Sigmoid colon (tissue), 7 donors: ENCODE data around the gene SNX32. TPM values are rescaled to one million over a fixed set of nuclear protein-coding genes. Genes with fewer than 3 reads are reported as not detected.

Source experiments
- DNase-seq: peaks from one replicate; pipeline ENCODE4 v3.0.0-alpha.2; 2019
- H3K27ac ChIP-seq, 4 donors: fragments of 200-600 bp; sonication (generic); one replicate each; pipeline ENCODE4 v1.5.1; 2016 to 2019; ENCODE audit warnings: mild to moderate bottlenecking in 1 of 4
- H3K27me3 ChIP-seq, 3 donors: fragments of 200-600 bp; sonication (generic); one replicate each; pipeline ENCODE4 v1.5.1; 2019; ENCODE audit warnings: mild to moderate bottlenecking in 1 of 3
- H3K36me3 ChIP-seq, 4 donors: fragments of 200-600 bp; sonication (generic); one replicate each; pipeline ENCODE4 v1.5.1; 2016 to 2019
- H3K4me1 ChIP-seq, 4 donors: fragments of 200-600 bp; sonication (generic); one replicate each; pipeline ENCODE4 v1.5.1; 2017 to 2019
- H3K4me3 ChIP-seq, 4 donors: fragments of 200-600 bp; sonication (generic); one replicate each; pipeline ENCODE4 v1.5.1; 2017 to 2019; ENCODE audit warnings: mild to moderate bottlenecking in 2 of 4, moderate library complexity in 1 of 4
- H3K9me3 ChIP-seq, 4 donors: fragments of 200-600 bp in 3 of 4; sonication (generic) in 3 of 4; one replicate each; pipeline versions ENCODE4 v1.5.1 to v1.6.1; 2013 to 2019
- CTCF ChIP-seq, 4 experiments: fragments of 450-650 bp in 3 of 4; fragments of 200-600 bp in 1 of 4; IDR thresholded peaks; one replicate each; pipeline ENCODE4 v1.5.1; 2016 to 2019; ENCODE audit warnings: antibody characterized with exemption in 4 of 4, mild to moderate bottlenecking in 3 of 4, moderate library complexity in 2 of 4
- EP300 ChIP-seq, 4 donors: sonication (generic); formaldehyde crosslinking; IDR thresholded peaks; one replicate each; pipeline ENCODE4 v1.6.1; 2017; ENCODE audit warnings: antibody characterized with exemption in 4 of 4
- POLR2A ChIP-seq, 2 donors: fragments of 450-650 bp; IDR thresholded peaks; one replicate each; pipeline ENCODE4 v1.6.1; 2016; ENCODE audit warnings: antibody characterized with exemption in 2 of 2, mild to moderate bottlenecking in 2 of 2, moderate library complexity in 2 of 2
- POLR2AphosphoS5 ChIP-seq, 4 donors: sonication (generic); formaldehyde crosslinking; IDR thresholded peaks; one replicate each; pipeline ENCODE4 v1.6.1; 2017; ENCODE audit warnings: antibody characterized with exemption in 4 of 4
- WGBS, 2 donors: extraction: QIAGEN DNeasy Blood & Tissue Kit; methylation state at CpG; one replicate each; pipeline ENCODE4 v1.1.7; 2013; 5-methylcytosine and 5-hydroxymethylcytosine counted together
- intact Hi-C: fragments of 100-400 bp; cut with DNase I; formaldehyde crosslinking; loops from one replicate; pipeline ENCODE4 v1.15.1; 2023
- polyA plus RNA-seq, 3 donors: library from polyadenylated mRNA; stranded (reverse); fragments of 200-250 nt; gene quantifications; one replicate each; pipeline ENCODE4 v1.2.3, GENCODE V29; 2013
- total RNA-seq, 4 donors: library from RNA; depleted of rRNA; stranded (reverse); fragments of >200 nt; gene quantifications; one replicate each; pipeline ENCODE4 v1.1.0, GENCODE V29; 2016
- donor health status: healthy with polysubstance abuse.
- donor health status: Bipolar disorder and iron deficiency.
- donor health status: healthy.

SNX32 gene
- total and polyA plus RNA-seq, 7 donors, result 0.27 to 1.5 (median 0.70) TPM; not detected in 1

GRCh38 chr11:65870706-65871681 lies 37.2 kb downstream of the SNX32 start:
- peak in 1 of 4 donors; percentile 5 for TF ChIP-seq POLR2AphosphoS5 (IDR thresholded peaks at IDR 0.05)
- no peak for TF ChIP-seq CTCF (IDR thresholded peaks at IDR 0.05)
- no peak for TF ChIP-seq EP300 (IDR thresholded peaks at IDR 0.05)
- TF ChIP-seq POLR2A (IDR thresholded peaks at IDR 0.05), result no peak
- Histone ChIP-seq H3K36me3 (peaks cover 9 to 45% (median 18%) of the 10 kb centered on the region in 4 donors), H3K27me3 (no peaks in the 10 kb centered on the region), H3K9me3 (no peaks in the 10 kb centered on the region), H3K4me3 (peak overlapping the region in 3 of 4 donors; percentile 64 to 81 (median 69)), H3K27ac (peak overlapping the region; percentile 93 to 98 (median 96)), H3K4me1 (peaks cover 0 to 51% (median 38%) of the 10 kb centered on the region in 4 donors)
- DNase-seq, result peak; percentile 71
- intact Hi-C loops, result no loop called here
- 64 to 67% methylated on average over 24 of the region's 24 CpGs for WGBS, 2 donors

- DNase-seq, result peak; percentile 78
- Histone ChIP-seq H3K4me3 (peak overlapping the region; percentile 45 to 81 (median 66)), H3K27me3 (no peaks in the 10 kb centered on the region), H3K9me3 (no peaks in the 10 kb centered on the region), H3K36me3 (peaks cover 5 to 35% (median 15%) of the 10 kb centered on the region in 4 donors), H3K4me1 (peaks cover 0 to 51% (median 38%) of the 10 kb centered on the region in 4 donors), H3K27ac (peak overlapping the region; percentile 93 to 98 (median 96))
- intact Hi-C loops, result no loop called here
- TF ChIP-seq POLR2AphosphoS5 (IDR thresholded peaks at IDR 0.05) (peak in 1 of 4 donors; percentile 4), CTCF (IDR thresholded peaks at IDR 0.05) (peak in 1 of 4 experiments; percentile 16), POLR2A (IDR thresholded peaks at IDR 0.05) (no peak), EP300 (IDR thresholded peaks at IDR 0.05) (no peak)
- WGBS, 2 donors, result 64 to 66% methylated on average over 26 of the region's 26 CpGs
Measured at GRCh38 chr11:65871811-65872548, 38.2 kb downstream of the SNX32 start.

- 3 to 4% methylated on average over 69 of the region's 69 CpGs for WGBS, 2 donors
- peak in 1 of 4 donors; percentile 47 for TF ChIP-seq POLR2AphosphoS5 (IDR thresholded peaks at IDR 0.05)
- TF ChIP-seq EP300 (IDR thresholded peaks at IDR 0.05), result no peak
- Histone ChIP-seq H3K9me3 (no peaks in the 10 kb centered on the region), H3K4me1 (peaks cover 0 to 47% (median 31%) of the 10 kb centered on the region in 4 donors), H3K27ac (peak within 1 kb of the TSS; percentile 93 to 98 (median 96)), H3K36me3 (peaks cover 0 to 27% (median 8%) of the 10 kb centered on the region in 4 donors), H3K27me3 (no peaks in the 10 kb centered on the region), H3K4me3 (peak within 1 kb of the TSS; percentile 45 to 81 (median 66))
- peak; percentile 83 for DNase-seq
- intact Hi-C loops, result no loop called here
Measured at GRCh38 chr11:65872586-65873317, 39.0 kb downstream of the SNX32 start, which contains the start of gene EFEMP2. EFEMP2 (minus strand) TSS chr11:65872800; CDS start chr11:65872354, 446 bp downstream.

GRCh38 chr11:65873318-65874156 lies 39.8 kb downstream of the SNX32 start:
- intact Hi-C loops, result no loop called here
- Histone ChIP-seq H3K27ac (peak overlapping the region; percentile 93 to 98 (median 96)), H3K27me3 (no peaks in the 10 kb centered on the region), H3K36me3 (peaks cover 0 to 19% (median 4%) of the 10 kb centered on the region in 4 donors), H3K4me3 (peak overlapping the region; percentile 45 to 81 (median 66)), H3K4me1 (peaks cover 0 to 39% (median 28%) of the 10 kb centered on the region in 4 donors), H3K9me3 (no peaks in the 10 kb centered on the region)
- 4 to 7% methylated on average over 54 of the region's 54 CpGs for WGBS, 2 donors
- TF ChIP-seq EP300 (IDR thresholded peaks at IDR 0.05), result no peak
- no peak for TF ChIP-seq CTCF (IDR thresholded peaks at IDR 0.05)
- peak; percentile 97 to 98 (median 97) for TF ChIP-seq POLR2AphosphoS5 (IDR thresholded peaks at IDR 0.05)
- TF ChIP-seq POLR2A (IDR thresholded peaks at IDR 0.05), result peak; percentile 88 to 92
- DNase-seq, result peak; percentile 99
